ENCODE measurements around the gene TUBB.

GRCh38 chr6:30727920-30728553, 7.9 kb downstream of the TUBB start:
- TF ChIP-seq CTCF (IDR thresholded peaks at IDR 0.05) (peak in 3 of 6 experiments; percentile 23 to 33 (median 33)), POLR2A (IDR thresholded peaks at IDR 0.05) (no peak)
